Activated B cell treated with CpG ODN at 0.5 μM for 24 hours (primary cell): ENCODE results near the gene GCLC. TPM values are rescaled to one million over a fixed set of nuclear protein-coding genes. Genes with fewer than 3 reads are reported as not detected.
"Not testable (repeated sequence)": the region's sequence is repeated elsewhere in the genome, so short reads cannot be mapped to it uniquely, and the experiment has no call there.

Source experiments
- ATAC-seq: fragments of 200-7000 bp; cut with Tn5 transposase; one replicate; pipeline ENCODE4 v1.10.0; 2021; ENCODE audit warnings: low read depth, mild to moderate bottlenecking, moderate library complexity
- CTCF ChIA-PET: fragments of 350-600 bp; sonication (Branson Sonifier 250); formaldehyde crosslinking; loops from one replicate; lab custom pipeline; 2021; ENCODE audit warnings: antibody characterized with exemption; lab: Charles Lee
- POLR2A ChIA-PET: fragments of 350-600 bp; sonication (Branson Sonifier 250); formaldehyde crosslinking; loops from one replicate; lab custom pipeline; 2021; ENCODE audit warnings: antibody characterized with exemption; lab: Charles Lee
- DNase-seq: peaks from one replicate; pipeline ENCODE4 v3.0.0; 2022
- H3K27ac Mint-ChIP-seq: one replicate; pipeline ENCODE4 v1.8.0; 2020; ENCODE audit warnings: mixed read lengths
- H3K27me3 Mint-ChIP-seq: one replicate; pipeline ENCODE4 v1.8.0; 2021; ENCODE audit warnings: mixed read lengths
- H3K36me3 Mint-ChIP-seq: one replicate; pipeline ENCODE4 v1.8.0; 2021; ENCODE audit warnings: low read depth, mixed read lengths
- H3K4me1 Mint-ChIP-seq: one replicate; pipeline ENCODE4 v1.8.0; 2021; ENCODE audit warnings: mixed read lengths
- H3K4me3 Mint-ChIP-seq: one replicate; pipeline ENCODE4 v1.8.0; 2020; ENCODE audit warnings: mild to moderate bottlenecking, mixed read lengths
- H3K9me3 Mint-ChIP-seq: one replicate; pipeline ENCODE4 v1.8.0; 2020; ENCODE audit warnings: mixed read lengths
- CTCF ChIP-seq: fragments of 200-600 bp; IDR thresholded peaks from one replicate; pipeline ENCODE4 v1.8.0; 2022; ENCODE audit warnings: antibody characterized with exemption, mild to moderate bottlenecking
- intact Hi-C: fragments of 100-400 bp; cut with micrococcal nuclease; formaldehyde crosslinking; loops from one replicate; pipeline ENCODE4 v1.15.1; 2024
- total RNA-seq: library from RNA; stranded (reverse); gene quantifications from 2 replicates; pipeline ENCODE4 v1.2.3, GENCODE V29; 2022

GCLC gene
- total RNA-seq, 1 donor from 2014 or later, result 26.6 TPM

- Mint-ChIP-seq H3K9me3 (peaks cover 4% of the 10 kb centered on the region), H3K4me1 (peaks cover 61% of the 10 kb centered on the region), H3K27ac (peak overlapping the region; percentile 80), H3K36me3 (peaks cover 2% of the 10 kb centered on the region), H3K27me3 (no peaks in the 10 kb centered on the region), H3K4me3 (peak overlapping the region; percentile 45)
- TF ChIP-seq CTCF, result no peak
- intact Hi-C loops, result loop anchor here (5.0 kb wide), 3 partner anchors 134 to 1064 kb away; partner anchors contain the start of gene ELOVL5
- ChIA-PET POLR2A (no interaction called here), CTCF (interaction anchor here (1.1 to 2.9 kb wide), 2 partner anchors 247 to 309 kb away, joined by 3 to 8 read pairs; no protein-coding TSS in a partner anchor)
- DNase-seq (no peak), ATAC-seq (no peak)
Observed at GRCh38 chr6:53481323-53481722, 63.6 kb downstream of the GCLC start.

- not testable (repeated sequence) for DNase-seq, H3K9me3 Mint-ChIP-seq, ATAC-seq, H3K36me3 Mint-ChIP-seq, H3K27me3 Mint-ChIP-seq
- CTCF ChIA-PET, result interaction anchor here (1.1 to 2.9 kb wide), 2 partner anchors 247 to 308 kb away, joined by 3 to 8 read pairs; no protein-coding TSS in a partner anchor
- Mint-ChIP-seq H3K4me1 (peaks cover 61% of the 10 kb centered on the region), H3K4me3 (peak overlapping the region; percentile 45), H3K27ac (peak overlapping the region; percentile 80)
- intact Hi-C loops, result loop anchor here (1.0 to 5.0 kb wide), 4 partner anchors 8 to 1063 kb away; partner anchors contain the start of gene ELOVL5
- POLR2A ChIA-PET, result interaction anchor here (0.7 kb wide), 1 partner anchor 68 kb away, joined by 3 read pairs; no protein-coding TSS in a partner anchor
Observed at GRCh38 chr6:53480774-53481173, 64.1 kb downstream of the GCLC start.

GRCh38 chr6:53479871-53480270 lies 65.0 kb downstream of the GCLC start:
- Mint-ChIP-seq H3K4me3 (no peak overlapping the region), H3K27ac (no peak overlapping the region), H3K9me3 (peaks cover 4% of the 10 kb centered on the region), H3K36me3 (peaks cover 2% of the 10 kb centered on the region), H3K4me1 (peaks cover 59% of the 10 kb centered on the region), H3K27me3 (no peaks in the 10 kb centered on the region)
- DNase-seq (no peak), ATAC-seq (peak; percentile 19)
- POLR2A ChIA-PET, result interaction anchor here (1.5 to 1.6 kb wide), 2 partner anchors 16 to 18 kb away, joined by 4 to 11 read pairs; no protein-coding TSS in a partner anchor
- intact Hi-C loops, result loop anchor here (1.0 to 5.0 kb wide), 4 partner anchors 8 to 1063 kb away; partner anchors contain the start of gene ELOVL5
- CTCF ChIA-PET, result interaction anchor here (1.2 to 2.9 kb wide), 3 partner anchors 186 to 307 kb away, joined by 4 to 8 read pairs (median 6); no protein-coding TSS in a partner anchor
- no peak for TF ChIP-seq CTCF

GRCh38 chr6:53476964-53477363 lies 67.9 kb downstream of the GCLC start:
- POLR2A ChIA-PET, result interaction anchor here (0.5 to 0.7 kb wide), 2 partner anchors 246 to 360 kb away, joined by 3 to 7 read pairs; no protein-coding TSS in a partner anchor
- CTCF ChIA-PET, result no interaction called here
- no peak for TF ChIP-seq CTCF

GRCh38 chr6:53474010-53474409 lies 70.9 kb downstream of the GCLC start:
- no peak for TF ChIP-seq CTCF
- Mint-ChIP-seq H3K4me3 (no peak overlapping the region), H3K36me3 (no peaks in the 10 kb centered on the region), H3K4me1 (peaks cover 9% of the 10 kb centered on the region), H3K27ac (no peak overlapping the region), H3K9me3 (no peaks in the 10 kb centered on the region), H3K27me3 (no peaks in the 10 kb centered on the region)
- CTCF ChIA-PET, result no interaction called here
- intact Hi-C loops, result no loop called here
- DNase-seq (no peak), ATAC-seq (no peak)
- POLR2A ChIA-PET, result no interaction called here

More at GRCh38 chr6:53476964-53477363, 67.9 kb downstream of the GCLC start:
- Mint-ChIP-seq H3K36me3 (peaks cover 2% of the 10 kb centered on the region), H3K27me3 (no peaks in the 10 kb centered on the region), H3K27ac (no peak overlapping the region), H3K4me1 (peaks cover 31% of the 10 kb centered on the region), H3K9me3 (peaks cover 4% of the 10 kb centered on the region), H3K4me3 (no peak overlapping the region)
- no peak for DNase-seq
- intact Hi-C loops, result no loop called here
- ATAC-seq, result no peak
